H1 (cell line): Measurements from ENCODE around the gene ASCC3. TPM values are rescaled to one million over a fixed set of nuclear protein-coding genes. Genes with fewer than 3 reads are reported as not detected.

Experiments
- CTCF ChIA-PET: fragments of 300-600 bp; sonication (Branson Sonifier 250); formaldehyde crosslinking; loops from one replicate; lab custom pipeline; 2021; ENCODE audit not compliant: partially characterized antibody; lab: Charles Lee
- POLR2A ChIA-PET: fragments of 300-600 bp; sonication (Branson Sonifier 250); formaldehyde crosslinking; loops from one replicate; lab custom pipeline; 2021; ENCODE audit warnings: inconsistent platforms; ENCODE audit not compliant: partially characterized antibody; lab: Charles Lee
- DNase-seq, 2 experiments: peaks; one replicate each; pipeline versions ENCODE4 v3.0.0 to v3.0.0-alpha.2; 2010 to 2022; ENCODE audit warnings: low spot score in 2 of 2, low read depth in 1 of 2, mixed read lengths in 1 of 2
- FAIRE-seq: peaks from 2 replicates; lab custom pipeline; 2011; peaks lifted over from hg19 to GRCh38; lab: Jason Lieb, UNC
- H2AFZ ChIP-seq: 2 replicates; pipeline ENCODE4 v1.8.1; 2012; ENCODE audit warnings: low read length, inconsistent platforms
- H2AK5ac ChIP-seq: 2 replicates; pipeline ENCODE4 v1.6.1; 2013; ENCODE audit warnings: low read depth, low read length
- H2BK120ac ChIP-seq: replicated peaks from 2 replicates; pipeline ENCODE3; 2013; ENCODE audit warnings: low read depth, low read length, inconsistent platforms
- H2BK12ac ChIP-seq: 2 replicates; pipeline ENCODE4 v1.6.1; 2013; ENCODE audit warnings: low read depth, low read length
- H2BK15ac ChIP-seq: 2 replicates; pipeline ENCODE4 v1.6.1; 2013; ENCODE audit warnings: low read length
- H2BK20ac ChIP-seq: 2 replicates; pipeline ENCODE4 v1.6.1; 2013; ENCODE audit warnings: low read length
- H2BK5ac ChIP-seq: 2 replicates; pipeline ENCODE4 v1.6.1; 2013; ENCODE audit warnings: low read depth, low read length
- H3K14ac ChIP-seq: 2 replicates; pipeline ENCODE4 v1.6.1; 2013; ENCODE audit warnings: inconsistent platforms; ENCODE audit not compliant: insufficient read length
- H3K18ac ChIP-seq: 2 replicates; pipeline ENCODE4 v1.6.1; 2013; ENCODE audit warnings: low read length; ENCODE audit errors: extremely low read depth
- H3K23ac ChIP-seq: 2 replicates; pipeline ENCODE4 v1.6.1; 2013; ENCODE audit warnings: inconsistent platforms; ENCODE audit not compliant: insufficient read length
- H3K23me2 ChIP-seq: 2 replicates; pipeline ENCODE4 v1.6.1; 2013; ENCODE audit warnings: low read depth, low read length
- H3K27ac ChIP-seq: 2 replicates; pipeline ENCODE4 v1.6.1; 2011; ENCODE audit warnings: low read depth, low read length, inconsistent platforms
- H3K27me3 ChIP-seq, 4 experiments: replicated peaks in 1 of 4; 1 replicate in 1 of 4; 2 replicates in 3 of 4; pipeline versions ENCODE4 v1.6.1 to v1.8.1; 2011 to 2013; ENCODE audit warnings: low read length in 3 of 4, mild to moderate bottlenecking in 3 of 4, inconsistent platforms in 2 of 4, mixed read lengths in 2 of 4, moderate library complexity in 1 of 4; ENCODE audit not compliant: control insufficient read depth in 3 of 4, insufficient read depth in 3 of 4; ENCODE audit errors: extremely low read depth in 1 of 4
- H3K36me3 ChIP-seq, 4 experiments: 2 replicates each; pipeline versions ENCODE4 v1.6.1 to v1.8.1; 2011 to 2013; ENCODE audit warnings: mild to moderate bottlenecking in 4 of 4, low read length in 3 of 4, moderate library complexity in 2 of 4, control low read depth in 1 of 4, inconsistent platforms in 1 of 4; ENCODE audit not compliant: insufficient read depth in 4 of 4, control insufficient read depth in 2 of 4
- H3K4ac ChIP-seq: replicated peaks from 2 replicates; pipeline ENCODE3; 2013; ENCODE audit warnings: low read length, low read depth, mixed read lengths, inconsistent platforms; ENCODE audit not compliant: insufficient read length
- H3K4me1 ChIP-seq, 4 experiments: replicated peaks in 1 of 4; 1 replicate in 1 of 4; 2 replicates in 3 of 4; pipeline versions ENCODE4 v1.6.1 to v1.8.1; 2011 to 2013; ENCODE audit warnings: low read length in 3 of 4, inconsistent platforms in 2 of 4, mixed read lengths in 1 of 4; ENCODE audit not compliant: insufficient read depth in 4 of 4, control insufficient read depth in 3 of 4
- H3K4me2 ChIP-seq, 2 experiments: 2 replicates each; pipeline versions ENCODE4 v1.6.1 to v1.8.1; 2011 to 2013; ENCODE audit warnings: low read depth in 2 of 2, low read length in 2 of 2, control low read depth in 1 of 2, inconsistent platforms in 1 of 2, mild to moderate bottlenecking in 1 of 2; ENCODE audit not compliant: insufficient read depth in 1 of 2
- H3K4me3 ChIP-seq, 4 experiments: fragments of 200-600, 300-600 bp in 1 of 4; sonication (generic), shearing (Covaris generic), sonication (Bioruptor Twin) in 1 of 4; 2 replicates each; pipeline versions ENCODE4 v1.5.1 to v1.8.1; 2011 to 2016; ENCODE audit warnings: low read length in 4 of 4, low read depth in 3 of 4, control low read depth in 2 of 4, inconsistent platforms in 2 of 4, mild to moderate bottlenecking in 2 of 4, mixed read lengths in 1 of 4, moderate library complexity in 1 of 4; ENCODE audit not compliant: insufficient read depth in 2 of 4; ENCODE audit errors: extremely low read depth in 1 of 4
- H3K56ac ChIP-seq: replicated peaks from 2 replicates; pipeline ENCODE3; 2013; ENCODE audit warnings: low read depth, mild to moderate bottlenecking, mixed read lengths, low read length, inconsistent platforms; ENCODE audit not compliant: insufficient read length
- H3K79me1 ChIP-seq: 2 replicates; pipeline ENCODE4 v1.6.1; 2013; ENCODE audit warnings: low read depth, low read length, control low read depth
- H3K79me2 ChIP-seq, 2 experiments: 2 replicates each; pipeline versions ENCODE4 v1.6.1 to v1.8.1; 2012 to 2013; ENCODE audit warnings: low read length in 2 of 2, mild to moderate bottlenecking in 2 of 2, inconsistent platforms in 1 of 2; ENCODE audit not compliant: insufficient read depth in 2 of 2, control insufficient read depth in 1 of 2
- H3K9ac ChIP-seq, 4 experiments: replicated peaks in 1 of 4; 1 replicate in 1 of 4; 2 replicates in 3 of 4; pipeline versions ENCODE4 v1.6.1 to v1.8.1; 2011 to 2013; ENCODE audit warnings: low read depth in 3 of 4, low read length in 3 of 4, control low read depth in 2 of 4, mild to moderate bottlenecking in 2 of 4, moderate library complexity in 2 of 4, inconsistent platforms in 1 of 4; ENCODE audit errors: extremely low read depth in 1 of 4
- H3K9me3 ChIP-seq, 2 experiments: 2 replicates each; pipeline versions ENCODE4 v1.6.1 to v1.8.1; 2012 to 2013; ENCODE audit warnings: mild to moderate bottlenecking in 2 of 2, moderate library complexity in 2 of 2, control low read depth in 1 of 2, inconsistent platforms in 1 of 2, low read depth in 1 of 2, low read length in 1 of 2, mixed read lengths in 1 of 2; ENCODE audit not compliant: insufficient read depth in 2 of 2
- H4K20me1 ChIP-seq, 2 experiments: replicated peaks in 1 of 2; 2 replicates each; pipeline versions ENCODE3 to v1.8.1; 2011 to 2013; ENCODE audit warnings: inconsistent platforms in 2 of 2, low read length in 2 of 2, mild to moderate bottlenecking in 1 of 2; ENCODE audit not compliant: insufficient read depth in 2 of 2, control insufficient read depth in 1 of 2
- H4K5ac ChIP-seq: 2 replicates; pipeline ENCODE4 v1.6.1; 2013; ENCODE audit warnings: low read length, low read depth, mixed read lengths, inconsistent platforms; ENCODE audit not compliant: insufficient read length
- H4K8ac ChIP-seq: 2 replicates; pipeline ENCODE4 v1.8.0; 2013; ENCODE audit warnings: mild to moderate bottlenecking, moderate library complexity, low read length, inconsistent platforms; ENCODE audit not compliant: insufficient read depth; ENCODE audit errors: extremely low read depth
- H4K91ac ChIP-seq: replicated peaks from 2 replicates; pipeline ENCODE3; 2013; ENCODE audit warnings: low read length, mixed read lengths, inconsistent platforms; ENCODE audit not compliant: insufficient read length
- BACH1 ChIP-seq: IDR thresholded peaks from 2 replicates; pipeline ENCODE4 v1.6.1; 2012; ENCODE audit warnings: low read length, improper control_type of control experiment
- BCL11A ChIP-seq, 2 experiments: IDR thresholded peaks; one replicate each; pipeline ENCODE4 v1.6.1; 2011; ENCODE audit warnings: low read depth in 2 of 2, low read length in 2 of 2, mild to moderate bottlenecking in 2 of 2
- CREB1 ChIP-seq: IDR thresholded peaks from 2 replicates; pipeline ENCODE4 v1.6.1; 2012; ENCODE audit warnings: inconsistent platforms
- E2F6 ChIP-seq: IDR thresholded peaks from 2 replicates; pipeline ENCODE4 v1.6.1; 2012; ENCODE audit warnings: inconsistent platforms
- FOSL1 ChIP-seq: IDR thresholded peaks from 2 replicates; pipeline ENCODE4 v1.6.1; 2011; ENCODE audit warnings: mild to moderate bottlenecking, low read depth, low read length, moderate library complexity; ENCODE audit not compliant: insufficient read depth
- GTF2F1 ChIP-seq: IDR thresholded peaks from 2 replicates; pipeline ENCODE4 v1.6.1; 2012; ENCODE audit warnings: low read depth, low read length, improper control_type of control experiment, borderline replicate concordance
- KDM5A ChIP-seq: fragments of 200-600 bp; IDR thresholded peaks from 2 replicates; pipeline ENCODE4 v1.7.1; 2012; ENCODE audit warnings: mild to moderate bottlenecking, low read length, inconsistent platforms, mixed read lengths
- NANOG ChIP-seq: IDR thresholded peaks from 2 replicates; pipeline ENCODE4 v1.6.1; 2011; ENCODE audit warnings: low read length, low read depth, mild to moderate bottlenecking, inconsistent platforms; ENCODE audit not compliant: insufficient read depth, poor library complexity, severe bottlenecking
- POU5F1 ChIP-seq: IDR thresholded peaks from 2 replicates; pipeline ENCODE4 v1.6.1; 2011; ENCODE audit warnings: low read depth, mild to moderate bottlenecking, low read length, moderate library complexity
- RBBP5 ChIP-seq: IDR thresholded peaks from 2 replicates; pipeline ENCODE4 v1.7.1; 2012; ENCODE audit warnings: low read depth, mild to moderate bottlenecking, inconsistent platforms, low read length, moderate library complexity, borderline replicate concordance
- SIN3A ChIP-seq, 2 experiments: IDR thresholded peaks in 1 of 2; conservative IDR thresholded peaks in 1 of 2; 2 replicates each; pipeline ENCODE4 v1.6.1; 2011 to 2012; ENCODE audit warnings: low read length in 2 of 2, improper control_type of control experiment in 1 of 2, low read depth in 1 of 2, mild to moderate bottlenecking in 1 of 2
- SIX5 ChIP-seq: IDR thresholded peaks from 2 replicates; pipeline ENCODE4 v1.6.1; 2011; ENCODE audit warnings: mild to moderate bottlenecking, low read depth, low read length
- SP1 ChIP-seq: IDR thresholded peaks from 2 replicates; pipeline ENCODE4 v1.6.1; 2011; ENCODE audit warnings: low read depth, low read length
- TBP ChIP-seq: IDR thresholded peaks from 2 replicates; pipeline ENCODE4 v1.6.1; 2011; ENCODE audit warnings: low read depth, low read length, improper control_type of control experiment
- ZNF274 ChIP-seq: IDR thresholded peaks from 2 replicates; pipeline ENCODE4 v1.7.0; 2012; ENCODE audit warnings: low read length, borderline replicate concordance; ENCODE audit errors: extremely low read depth
- WGBS, 2 experiments: shearing (Covaris generic) in 1 of 2; methylation state at CpG; one replicate each; pipeline versions ENCODE4 v1.1.6 to v1.1.7; 2013 to 2015; ENCODE audit warnings: low lambda C conversion rate in 2 of 2, mixed read lengths in 2 of 2, inconsistent platforms in 1 of 2, low coverage in 1 of 2, missing lambda C conversion rate in 1 of 2; ENCODE audit not compliant: insufficient replicate concordance in 2 of 2, insufficient coverage in 1 of 2, insufficient read length in 1 of 2; ENCODE audit errors: extremely low coverage in 1 of 2, missing lambda C conversion rate in 1 of 2; 5-methylcytosine and 5-hydroxymethylcytosine counted together
- polyA plus RNA-seq, 7 experiments: library from polyadenylated mRNA; depleted of rRNA in 3 of 7; stranded (reverse) in 5 of 7; unstranded in 2 of 7; fragments of >200 nt in 5 of 7; fragments of 200-250 nt in 2 of 7; gene quantifications; 1 replicate in 5 of 7; 2 replicates in 1 of 7; 4 replicates in 1 of 7; pipeline versions ENCODE4 v1.2.1 to v1.2.3, GENCODE V29; 2011 to 2013; ENCODE audit warnings: missing spikeins in 2 of 7, mixed read lengths in 2 of 7
- total RNA-seq: library from RNA; stranded (reverse); fragmentation: NEBNext Ultra II Directional; extraction: Animal tissue kit (Norgen Biotek cat#: 25700); gene quantifications from 2 replicates; pipeline ENCODE4 v1.2.1, GENCODE V29; 2021

Gene ASCC3
- total and polyA plus RNA-seq, 2 of the 8 experiments (the other 6 are each of a cell fraction or from before 2014, with no cell fraction given) = 37.5 to 77.8 TPM

GRCh38 chr6:100487638-100488037 lies 393.5 kb downstream of the ASCC3 start:
- Histone ChIP-seq H3K79me2 (no peaks in the 10 kb centered on the region), H3K27me3 (no peaks in the 10 kb centered on the region), H3K4me2 (no peak overlapping the region), H4K5ac (no peak overlapping the region), H3K56ac (no peak overlapping the region), H2AK5ac (no peak overlapping the region), H3K36me3 (no peaks in the 10 kb centered on the region), H3K23me2 (no peaks in the 10 kb centered on the region), H2BK12ac (no peak overlapping the region), H2BK120ac (no peak overlapping the region), H3K9me3 (peaks cover 2 to 3% of the 10 kb centered on the region in 2 experiments; a peak in 2 of 4 replicates), H3K23ac (no peak overlapping the region), H3K18ac (no peak overlapping the region), H3K14ac (no peak overlapping the region), H3K4ac (no peak overlapping the region), H4K91ac (no peak overlapping the region), H3K27ac (no peak overlapping the region), H4K8ac (no peak overlapping the region), H2AFZ (no peak overlapping the region), H2BK5ac (no peak overlapping the region), H2BK15ac (no peak overlapping the region), H3K79me1 (no peaks in the 10 kb centered on the region), H2BK20ac (no peak overlapping the region), H4K20me1 (no peaks in the 10 kb centered on the region), H3K4me3 (no peak overlapping the region), H3K9ac (no peak overlapping the region), H3K4me1 (no peaks in the 10 kb centered on the region)
- WGBS, 2 experiments = 92% methylated on average over 2 of the region's 2 CpGs; no CpG with 5 or more reads in 1 of the 2 experiments
- POLR2A ChIA-PET = no interaction called here
- no peak for FAIRE-seq
- CTCF ChIA-PET = interaction anchor here (1.3 to 2.1 kb wide), 4 partner anchors 85 to 620 kb away, joined by 3 to 6 read pairs (median 3); no protein-coding TSS in a partner anchor
- DNase-seq = no peak
- TF ChIP-seq ZNF274 (no peak), BCL11A (IDR thresholded peaks at IDR 0.05; ENCODE audit: low read depth in 2 of 2, low read length in 2 of 2) (no peak), CREB1 (no peak), SIX5 (no peak), RBBP5 (no peak), POU5F1 (no peak), SIN3A (conservative IDR thresholded peaks at IDR 0.05 in 1 of 2, IDR thresholded peaks at IDR 0.05 in 1 of 2; ENCODE audit: low read depth in 1 of 2, low read length in 2 of 2) (no peak), NANOG (no peak), TBP (no peak), KDM5A (no peak), BACH1 (no peak), SP1 (no peak), FOSL1 (no peak), GTF2F1 (no peak), E2F6 (no peak)
